WTC11 (cell line): ENCODE data around the gene RBP7. TPM values are rescaled to one million over a fixed set of nuclear protein-coding genes. Genes with fewer than 3 reads are reported as not detected.

Source experiments
- ATAC-seq: fragments of 200-7000 bp; cut with Tn5 transposase; 2 replicates; pipeline ENCODE4 v1.10.0; 2021; ENCODE audit warnings: mild to moderate bottlenecking, moderate library complexity
- CTCF ChIA-PET: fragments of 300-600 bp; sonication (Branson Sonifier 250); formaldehyde crosslinking; loops from one replicate; lab custom pipeline; 2021; ENCODE audit warnings: antibody characterized with exemption; lab: Charles Lee
- POLR2A ChIA-PET: fragments of 350-600 bp; sonication (Branson Sonifier 250); formaldehyde crosslinking; loops from one replicate; lab custom pipeline; 2021; ENCODE audit warnings: antibody characterized with exemption; lab: Charles Lee
- DNase-seq: peaks from one replicate; pipeline ENCODE4 v3.0.0; 2021; ENCODE audit warnings: low spot score
- H3K27ac Mint-ChIP-seq: 2 replicates; pipeline ENCODE4 v1.8.0; 2021; ENCODE audit warnings: mixed read lengths
- H3K27me3 Mint-ChIP-seq: 2 replicates; pipeline ENCODE4 v1.8.0; 2021; ENCODE audit warnings: low read depth, mild to moderate bottlenecking, moderate library complexity, mixed read lengths
- H3K36me3 Mint-ChIP-seq: 2 replicates; pipeline ENCODE4 v1.8.0; 2021; ENCODE audit warnings: mixed read lengths
- H3K4me1 Mint-ChIP-seq: 2 replicates; pipeline ENCODE4 v1.8.0; 2022; ENCODE audit warnings: mixed read lengths
- H3K4me3 Mint-ChIP-seq: 2 replicates; pipeline ENCODE4 v1.8.0; 2021; ENCODE audit warnings: mild to moderate bottlenecking, moderate library complexity, mixed read lengths
- H3K9me3 Mint-ChIP-seq: 2 replicates; pipeline ENCODE4 v1.8.0; 2021; ENCODE audit warnings: mixed read lengths
- CREB1 ChIP-seq: sonication (generic); formaldehyde crosslinking; IDR thresholded peaks from 2 replicates; pipeline ENCODE4 v1.8.0; 2023; ENCODE audit warnings: mild to moderate bottlenecking, missing genetic modification reagents
- CREM ChIP-seq: sonication (generic); formaldehyde crosslinking; IDR thresholded peaks from 2 replicates; pipeline ENCODE4 v1.8.1; 2022; ENCODE audit warnings: mild to moderate bottlenecking, missing genetic modification reagents, moderate library complexity
- ELF4 ChIP-seq: sonication (generic); formaldehyde crosslinking; IDR thresholded peaks from 2 replicates; pipeline ENCODE4 v1.8.1; 2022; ENCODE audit warnings: low read depth, mild to moderate bottlenecking, moderate library complexity, missing genetic modification reagents
- ESRRA ChIP-seq: sonication (generic); formaldehyde crosslinking; IDR thresholded peaks from 2 replicates; pipeline ENCODE4 v1.8.1; 2022; ENCODE audit warnings: mild to moderate bottlenecking, missing genetic modification reagents, borderline replicate concordance
- GABPB1 ChIP-seq: sonication (generic); formaldehyde crosslinking; IDR thresholded peaks from 2 replicates; pipeline ENCODE4 v1.8.1; 2023; ENCODE audit warnings: mild to moderate bottlenecking, missing genetic modification reagents
- KAT7 ChIP-seq: sonication (generic); formaldehyde crosslinking; IDR thresholded peaks from 2 replicates; pipeline ENCODE4 v1.8.1; 2023; ENCODE audit warnings: missing genetic modification reagents, mild to moderate bottlenecking, borderline replicate concordance
- NFE2L1 ChIP-seq: sonication (generic); formaldehyde crosslinking; IDR thresholded peaks from 2 replicates; pipeline ENCODE4 v1.8.1; 2023; ENCODE audit warnings: missing genetic modification reagents
- NFYB ChIP-seq: sonication (generic); formaldehyde crosslinking; conservative IDR thresholded peaks from 2 replicates; pipeline ENCODE4 v1.8.0; 2022; ENCODE audit warnings: low read depth, missing genetic modification reagents
- NR1H2 ChIP-seq: sonication (generic); formaldehyde crosslinking; IDR thresholded peaks from 2 replicates; pipeline ENCODE4 v1.9.0; 2021; ENCODE audit warnings: mild to moderate bottlenecking, moderate library complexity, missing genetic modification reagents
- NR3C1 ChIP-seq: sonication (generic); formaldehyde crosslinking; conservative IDR thresholded peaks from 2 replicates; pipeline ENCODE4 v1.8.1; 2023; ENCODE audit warnings: low read depth, mild to moderate bottlenecking, missing genetic modification reagents
- OVOL2 ChIP-seq: fragments of 250-450 bp; sonication (Bioruptor Pico); IDR thresholded peaks from 2 replicates; pipeline ENCODE4 v1.9.0; 2021; ENCODE audit warnings: mild to moderate bottlenecking, borderline replicate concordance
- RORB ChIP-seq: fragments of 250-450 bp; sonication (Bioruptor Pico); IDR thresholded peaks from 2 replicates; pipeline ENCODE4 v1.9.0; 2021; ENCODE audit warnings: mild to moderate bottlenecking
- SOX15 ChIP-seq: fragments of 250-450 bp; sonication (Bioruptor Pico); IDR thresholded peaks from 2 replicates; pipeline ENCODE4 v1.9.0; 2021; ENCODE audit warnings: mild to moderate bottlenecking
- TEAD1 ChIP-seq: sonication (generic); formaldehyde crosslinking; IDR thresholded peaks from 2 replicates; pipeline ENCODE4 v1.8.0; 2022; ENCODE audit warnings: mild to moderate bottlenecking, missing genetic modification reagents
- TP53 ChIP-seq: sonication (generic); formaldehyde crosslinking; IDR thresholded peaks from 2 replicates; pipeline ENCODE4 v1.8.1; 2023; ENCODE audit warnings: mild to moderate bottlenecking, missing genetic modification reagents
- ZBTB21 ChIP-seq: sonication (generic); formaldehyde crosslinking; IDR thresholded peaks from 2 replicates; pipeline ENCODE4 v1.8.1; 2023; ENCODE audit warnings: mild to moderate bottlenecking, missing genetic modification reagents, borderline replicate concordance
- ZNF138 ChIP-seq: sonication (generic); formaldehyde crosslinking; conservative IDR thresholded peaks from 2 replicates; pipeline ENCODE4 v1.8.1; 2022; ENCODE audit warnings: mild to moderate bottlenecking, moderate library complexity, missing genetic modification reagents
- ZNF219 ChIP-seq: sonication (generic); formaldehyde crosslinking; IDR thresholded peaks from 2 replicates; pipeline ENCODE4 v1.8.0; 2023; ENCODE audit warnings: missing genetic modification reagents, mild to moderate bottlenecking, borderline replicate concordance
- ZNF232 ChIP-seq: sonication (generic); formaldehyde crosslinking; IDR thresholded peaks from 2 replicates; pipeline ENCODE4 v1.8.0; 2022; ENCODE audit warnings: mild to moderate bottlenecking, missing genetic modification reagents
- ZNF317 ChIP-seq: sonication (generic); formaldehyde crosslinking; IDR thresholded peaks from 2 replicates; pipeline ENCODE4 v1.8.1; 2023; ENCODE audit warnings: low read depth, mild to moderate bottlenecking, moderate library complexity, missing genetic modification reagents, borderline replicate concordance
- ZNF396 ChIP-seq: fragments of 250-450 bp; sonication (Bioruptor Pico); IDR thresholded peaks from 2 replicates; pipeline ENCODE4 v1.8.0; 2021; ENCODE audit warnings: mild to moderate bottlenecking, moderate library complexity, borderline replicate concordance
- ZNF423 ChIP-seq: fragments of 250-450 bp; sonication (Bioruptor Pico); IDR thresholded peaks from 2 replicates; pipeline ENCODE4 v2.1.2; 2022; ENCODE audit warnings: mild to moderate bottlenecking, moderate library complexity
- ZNF671 ChIP-seq: fragments of 250-450 bp; sonication (Bioruptor Pico); IDR thresholded peaks from 2 replicates; pipeline ENCODE4 v1.8.0; 2021; ENCODE audit warnings: mild to moderate bottlenecking
- total RNA-seq: library from RNA; stranded (reverse); gene quantifications from 3 replicates; pipeline ENCODE4 v1.2.3, GENCODE V29; 2021
- TF ChIP-seq, protein P1 (sequence below): sonication (generic); formaldehyde crosslinking; IDR thresholded peaks from 2 replicates; pipeline ENCODE4 v1.8.0; 2022; ENCODE audit warnings: mild to moderate bottlenecking, missing genetic modification reagents
- TF ChIP-seq, protein P2 (sequence below): fragments of 250-450 bp; sonication (Bioruptor Pico); IDR thresholded peaks from 2 replicates; pipeline ENCODE4 v1.9.0; 2021; ENCODE audit warnings: mild to moderate bottlenecking, borderline replicate concordance
- TF ChIP-seq, protein P3 (sequence below): fragments of 250-450 bp; sonication (Bioruptor Pico); IDR thresholded peaks from 2 replicates; pipeline ENCODE4 v1.9.0; 2021; ENCODE audit warnings: moderate library complexity, mild to moderate bottlenecking, inconsistent platforms, borderline replicate concordance
- TF ChIP-seq, protein P4 (sequence below): sonication (generic); formaldehyde crosslinking; IDR thresholded peaks from 2 replicates; pipeline ENCODE4 v1.8.1; 2022; ENCODE audit warnings: mild to moderate bottlenecking, missing genetic modification reagents, moderate library complexity, borderline replicate concordance
- TF ChIP-seq, protein P5 (sequence below): fragments of 200-600 bp; IDR thresholded peaks from 2 replicates; pipeline ENCODE4 v1.8.0; 2022; ENCODE audit warnings: antibody characterized with exemption
- TF ChIP-seq, protein P6 (sequence below): fragments of 250-450 bp; sonication (Bioruptor Pico); IDR thresholded peaks from 2 replicates; pipeline ENCODE4 v1.8.0; 2021; ENCODE audit warnings: mild to moderate bottlenecking

The RBP7 gene
- total RNA-seq, 1 experiment from 2014 or later, result 3.2 TPM

DNA sequence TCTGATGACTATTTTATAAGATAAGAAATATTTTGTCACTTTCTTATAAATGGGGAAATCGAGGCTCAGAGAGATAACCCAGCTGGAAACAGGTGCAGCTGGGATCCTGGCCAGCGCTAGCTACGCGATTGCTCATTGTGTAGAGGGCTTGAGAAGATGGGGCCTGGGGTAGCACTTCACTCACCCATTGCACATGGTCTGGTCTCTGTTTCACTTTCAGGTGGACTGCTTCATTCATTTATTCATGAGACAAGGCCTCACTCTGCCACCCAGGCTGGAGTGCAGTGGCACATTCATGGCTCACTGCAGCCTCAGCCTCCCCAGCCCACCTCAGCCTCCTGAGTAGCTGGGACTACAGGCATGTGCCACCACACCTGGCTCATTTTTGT, 59.6 kb downstream of the RBP7 start:
- ChIA-PET POLR2A (no interaction called here), CTCF (no interaction called here)
- ATAC-seq (no peak), DNase-seq (no peak)
- Mint-ChIP-seq H3K4me3 (no peak overlapping the region), H3K36me3 (no peaks in the 10 kb centered on the region), H3K4me1 (peaks cover 16% of the 10 kb centered on the region), H3K9me3 (no peaks in the 10 kb centered on the region), H3K27ac (no peak overlapping the region), H3K27me3 (no peaks in the 10 kb centered on the region)
- TF ChIP-seq, protein P1, sequence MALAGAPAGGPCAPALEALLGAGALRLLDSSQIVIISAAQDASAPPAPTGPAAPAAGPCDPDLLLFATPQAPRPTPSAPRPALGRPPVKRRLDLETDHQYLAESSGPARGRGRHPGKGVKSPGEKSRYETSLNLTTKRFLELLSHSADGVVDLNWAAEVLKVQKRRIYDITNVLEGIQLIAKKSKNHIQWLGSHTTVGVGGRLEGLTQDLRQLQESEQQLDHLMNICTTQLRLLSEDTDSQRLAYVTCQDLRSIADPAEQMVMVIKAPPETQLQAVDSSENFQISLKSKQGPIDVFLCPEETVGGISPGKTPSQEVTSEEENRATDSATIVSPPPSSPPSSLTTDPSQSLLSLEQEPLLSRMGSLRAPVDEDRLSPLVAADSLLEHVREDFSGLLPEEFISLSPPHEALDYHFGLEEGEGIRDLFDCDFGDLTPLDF, result no peak
- TF ChIP-seq ZNF138 (CRISPR knock-in tag) (no peak), ZNF671 (no peak), KAT7 (no peak), TEAD1 (no peak), CREB1 (CRISPR knock-in tag) (no peak), ZNF396 (CRISPR knock-in tag) (no peak), TP53 (CRISPR knock-in tag) (no peak), NFE2L1 (CRISPR knock-in tag) (no peak), ZNF219 (CRISPR knock-in tag) (no peak), ZNF423 (no peak), NFYB (CRISPR knock-in tag) (no peak), NR3C1 (CRISPR knock-in tag) (no peak), ELF4 (CRISPR knock-in tag) (no peak), CREM (CRISPR knock-in tag) (no peak), RORB (CRISPR knock-in tag) (no peak), ZNF232 (CRISPR knock-in tag) (no peak)
- TF ChIP-seq, protein P2, sequence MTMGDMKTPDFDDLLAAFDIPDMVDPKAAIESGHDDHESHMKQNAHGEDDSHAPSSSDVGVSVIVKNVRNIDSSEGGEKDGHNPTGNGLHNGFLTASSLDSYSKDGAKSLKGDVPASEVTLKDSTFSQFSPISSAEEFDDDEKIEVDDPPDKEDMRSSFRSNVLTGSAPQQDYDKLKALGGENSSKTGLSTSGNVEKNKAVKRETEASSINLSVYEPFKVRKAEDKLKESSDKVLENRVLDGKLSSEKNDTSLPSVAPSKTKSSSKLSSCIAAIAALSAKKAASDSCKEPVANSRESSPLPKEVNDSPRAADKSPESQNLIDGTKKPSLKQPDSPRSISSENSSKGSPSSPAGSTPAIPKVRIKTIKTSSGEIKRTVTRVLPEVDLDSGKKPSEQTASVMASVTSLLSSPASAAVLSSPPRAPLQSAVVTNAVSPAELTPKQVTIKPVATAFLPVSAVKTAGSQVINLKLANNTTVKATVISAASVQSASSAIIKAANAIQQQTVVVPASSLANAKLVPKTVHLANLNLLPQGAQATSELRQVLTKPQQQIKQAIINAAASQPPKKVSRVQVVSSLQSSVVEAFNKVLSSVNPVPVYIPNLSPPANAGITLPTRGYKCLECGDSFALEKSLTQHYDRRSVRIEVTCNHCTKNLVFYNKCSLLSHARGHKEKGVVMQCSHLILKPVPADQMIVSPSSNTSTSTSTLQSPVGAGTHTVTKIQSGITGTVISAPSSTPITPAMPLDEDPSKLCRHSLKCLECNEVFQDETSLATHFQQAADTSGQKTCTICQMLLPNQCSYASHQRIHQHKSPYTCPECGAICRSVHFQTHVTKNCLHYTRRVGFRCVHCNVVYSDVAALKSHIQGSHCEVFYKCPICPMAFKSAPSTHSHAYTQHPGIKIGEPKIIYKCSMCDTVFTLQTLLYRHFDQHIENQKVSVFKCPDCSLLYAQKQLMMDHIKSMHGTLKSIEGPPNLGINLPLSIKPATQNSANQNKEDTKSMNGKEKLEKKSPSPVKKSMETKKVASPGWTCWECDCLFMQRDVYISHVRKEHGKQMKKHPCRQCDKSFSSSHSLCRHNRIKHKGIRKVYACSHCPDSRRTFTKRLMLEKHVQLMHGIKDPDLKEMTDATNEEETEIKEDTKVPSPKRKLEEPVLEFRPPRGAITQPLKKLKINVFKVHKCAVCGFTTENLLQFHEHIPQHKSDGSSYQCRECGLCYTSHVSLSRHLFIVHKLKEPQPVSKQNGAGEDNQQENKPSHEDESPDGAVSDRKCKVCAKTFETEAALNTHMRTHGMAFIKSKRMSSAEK (CRISPR knock-in tag), result no peak
- TF ChIP-seq, protein P3, sequence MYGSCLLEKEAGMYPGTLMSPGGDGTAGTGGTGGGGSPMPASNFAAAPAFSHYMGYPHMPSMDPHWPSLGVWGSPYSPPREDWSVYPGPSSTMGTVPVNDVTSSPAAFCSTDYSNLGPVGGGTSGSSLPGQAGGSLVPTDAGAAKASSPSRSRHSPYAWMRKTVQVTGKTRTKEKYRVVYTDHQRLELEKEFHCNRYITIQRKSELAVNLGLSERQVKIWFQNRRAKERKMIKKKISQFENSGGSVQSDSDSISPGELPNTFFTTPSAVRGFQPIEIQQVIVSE (CRISPR knock-in tag), result no peak

DNA sequence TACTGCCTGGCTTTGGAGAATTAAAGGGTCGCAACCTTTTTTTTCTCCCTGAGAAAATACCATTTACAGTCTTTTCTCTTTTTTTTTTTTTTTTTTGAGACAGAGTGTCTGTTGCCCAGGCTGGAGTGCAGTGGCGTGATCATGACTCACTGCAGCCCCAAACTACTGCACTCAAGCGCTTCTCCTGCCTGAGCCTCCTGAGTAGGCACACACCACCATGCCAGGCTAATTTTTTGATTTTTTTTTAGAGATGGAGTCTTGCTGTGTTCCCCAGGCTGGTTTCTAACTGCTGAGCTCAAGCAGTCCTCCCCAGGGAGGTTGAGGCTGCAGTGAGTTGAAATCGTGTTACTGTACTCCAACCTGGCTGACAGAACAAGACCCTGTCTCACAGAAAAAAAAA, 60.3 kb downstream of the RBP7 start:
- POLR2A ChIA-PET, result no interaction called here
- DNase-seq, result no peak
- Mint-ChIP-seq H3K9me3 (no peaks in the 10 kb centered on the region), H3K36me3 (no peaks in the 10 kb centered on the region), H3K4me1 (peaks cover 16% of the 10 kb centered on the region), H3K27me3 (no peaks in the 10 kb centered on the region), H3K4me3 (no peak overlapping the region), H3K27ac (no peak overlapping the region)
- TF ChIP-seq, protein P4, sequence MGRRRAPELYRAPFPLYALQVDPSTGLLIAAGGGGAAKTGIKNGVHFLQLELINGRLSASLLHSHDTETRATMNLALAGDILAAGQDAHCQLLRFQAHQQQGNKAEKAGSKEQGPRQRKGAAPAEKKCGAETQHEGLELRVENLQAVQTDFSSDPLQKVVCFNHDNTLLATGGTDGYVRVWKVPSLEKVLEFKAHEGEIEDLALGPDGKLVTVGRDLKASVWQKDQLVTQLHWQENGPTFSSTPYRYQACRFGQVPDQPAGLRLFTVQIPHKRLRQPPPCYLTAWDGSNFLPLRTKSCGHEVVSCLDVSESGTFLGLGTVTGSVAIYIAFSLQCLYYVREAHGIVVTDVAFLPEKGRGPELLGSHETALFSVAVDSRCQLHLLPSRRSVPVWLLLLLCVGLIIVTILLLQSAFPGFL, result no peak
- TF ChIP-seq, protein P5, sequence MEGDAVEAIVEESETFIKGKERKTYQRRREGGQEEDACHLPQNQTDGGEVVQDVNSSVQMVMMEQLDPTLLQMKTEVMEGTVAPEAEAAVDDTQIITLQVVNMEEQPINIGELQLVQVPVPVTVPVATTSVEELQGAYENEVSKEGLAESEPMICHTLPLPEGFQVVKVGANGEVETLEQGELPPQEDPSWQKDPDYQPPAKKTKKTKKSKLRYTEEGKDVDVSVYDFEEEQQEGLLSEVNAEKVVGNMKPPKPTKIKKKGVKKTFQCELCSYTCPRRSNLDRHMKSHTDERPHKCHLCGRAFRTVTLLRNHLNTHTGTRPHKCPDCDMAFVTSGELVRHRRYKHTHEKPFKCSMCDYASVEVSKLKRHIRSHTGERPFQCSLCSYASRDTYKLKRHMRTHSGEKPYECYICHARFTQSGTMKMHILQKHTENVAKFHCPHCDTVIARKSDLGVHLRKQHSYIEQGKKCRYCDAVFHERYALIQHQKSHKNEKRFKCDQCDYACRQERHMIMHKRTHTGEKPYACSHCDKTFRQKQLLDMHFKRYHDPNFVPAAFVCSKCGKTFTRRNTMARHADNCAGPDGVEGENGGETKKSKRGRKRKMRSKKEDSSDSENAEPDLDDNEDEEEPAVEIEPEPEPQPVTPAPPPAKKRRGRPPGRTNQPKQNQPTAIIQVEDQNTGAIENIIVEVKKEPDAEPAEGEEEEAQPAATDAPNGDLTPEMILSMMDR, result no peak
- TF ChIP-seq SOX15, result no peak
- TF ChIP-seq ZNF317, result no peak
- TF ChIP-seq, protein P6, sequence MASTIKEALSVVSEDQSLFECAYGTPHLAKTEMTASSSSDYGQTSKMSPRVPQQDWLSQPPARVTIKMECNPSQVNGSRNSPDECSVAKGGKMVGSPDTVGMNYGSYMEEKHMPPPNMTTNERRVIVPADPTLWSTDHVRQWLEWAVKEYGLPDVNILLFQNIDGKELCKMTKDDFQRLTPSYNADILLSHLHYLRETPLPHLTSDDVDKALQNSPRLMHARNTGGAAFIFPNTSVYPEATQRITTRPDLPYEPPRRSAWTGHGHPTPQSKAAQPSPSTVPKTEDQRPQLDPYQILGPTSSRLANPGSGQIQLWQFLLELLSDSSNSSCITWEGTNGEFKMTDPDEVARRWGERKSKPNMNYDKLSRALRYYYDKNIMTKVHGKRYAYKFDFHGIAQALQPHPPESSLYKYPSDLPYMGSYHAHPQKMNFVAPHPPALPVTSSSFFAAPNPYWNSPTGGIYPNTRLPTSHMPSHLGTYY (CRISPR knock-in tag), result no peak
- TF ChIP-seq OVOL2 (CRISPR knock-in tag), result no peak
- no peak for TF ChIP-seq GABPB1 (CRISPR knock-in tag)
- TF ChIP-seq NR1H2 (CRISPR knock-in tag), result no peak
- no peak for TF ChIP-seq TP53 (CRISPR knock-in tag)
- no peak for TF ChIP-seq ESRRA (CRISPR knock-in tag)
- TF ChIP-seq ZBTB21 (CRISPR knock-in tag), result no peak
- CTCF ChIA-PET, result interaction anchor here (1.0 to 1.5 kb wide), 3 partner anchors 24 to 373 kb away, joined by 3 to 4 read pairs (median 3); partner anchors contain the start of genes CENPS and UBE4B
- no peak for ATAC-seq
